HCT116 (cell line): Measurements from ENCODE around the gene NDUFS1. TPM values are rescaled to one million over a fixed set of nuclear protein-coding genes. Genes with fewer than 3 reads are reported as not detected.
"Not testable (repeated sequence)": the region's sequence is repeated elsewhere in the genome, so short reads cannot be mapped to it uniquely, and the experiment has no call there.

Source experiments
- ATAC-seq: fragments of 200-7000 bp; cut with Tn5 transposase; 2 replicates; pipeline ENCODE4 v1.9.1; 2020; ENCODE audit warnings: mild to moderate bottlenecking, moderate library complexity
- BruUV-seq: library from RNA; stranded (reverse); fragments of 400-500 nt; replicated peaks from 2 replicates; lab custom pipeline; 2021; lab: Mats Ljungman, UMichigan
- CTCF ChIA-PET: fragments of 300-600 bp; sonication (Branson Sonifier 250); formaldehyde crosslinking; loops from one replicate; lab custom pipeline; 2021; ENCODE audit warnings: antibody characterized with exemption; lab: Charles Lee
- POLR2A ChIA-PET: fragments of 300-600, 350-600 bp; sonication (Branson Sonifier 250); formaldehyde crosslinking; loops from one replicate; lab custom pipeline; 2021; ENCODE audit warnings: antibody characterized with exemption; lab: Charles Lee
- RAD21 ChIA-PET, 2 experiments: fragments of 300-600 bp; sonication (Branson Sonifier 250); formaldehyde crosslinking; loops; one replicate each; lab custom pipeline; 2023; ENCODE audit warnings: low total read pairs in 2 of 2; ENCODE audit not compliant: uncharacterized antibody in 2 of 2, unreplicated experiment in 2 of 2, low non-redundant PET in 1 of 2; lab: Charles Lee
- DNase-seq: peaks from one replicate; pipeline ENCODE4 v3.0.0-alpha.2; 2010; ENCODE audit warnings: low read depth, low spot score
- H2AFZ ChIP-seq: fragments of 200-600 bp; shearing (Covaris generic), sonication (generic); 2 replicates; pipeline ENCODE4 v1.6.1; 2017; ENCODE audit warnings: low read depth, mixed run types, mixed read lengths, antibody characterized with exemption, low read length; ENCODE audit not compliant: poor library complexity, severe bottlenecking
- H3K27ac ChIP-seq: 2 replicates; pipeline ENCODE4 v1.5.1; 2012; ENCODE audit warnings: low read depth, low read length
- H3K27me3 ChIP-seq: fragments of 200-600 bp; sonication (generic); 2 replicates; pipeline ENCODE4 v1.6.1; 2016; ENCODE audit warnings: mixed run types, low read length, mixed read lengths; ENCODE audit not compliant: insufficient read depth
- H3K36me3 ChIP-seq, 2 experiments: fragments of 200-500 bp in 1 of 2; fragments of 200-600 bp in 1 of 2; sonication (Bioruptor generic) in 1 of 2; sonication (generic) in 1 of 2; 2 replicates each; pipeline versions ENCODE4 v1.5.1 to v1.6.1; 2014 to 2016; ENCODE audit warnings: low read length in 2 of 2, inconsistent platforms in 1 of 2, mixed read lengths in 1 of 2, mixed run types in 1 of 2; ENCODE audit not compliant: insufficient read depth in 2 of 2, control insufficient read depth in 1 of 2
- H3K4me1 ChIP-seq, 2 experiments: fragments of 200-600 bp in 1 of 2; sonication (generic) in 1 of 2; 2 replicates each; pipeline versions ENCODE4 v1.5.1 to v1.6.1; 2012 to 2017; ENCODE audit warnings: low read length in 2 of 2, inconsistent platforms in 1 of 2, mild to moderate bottlenecking in 1 of 2, mixed read lengths in 1 of 2, mixed run types in 1 of 2, moderate library complexity in 1 of 2; ENCODE audit not compliant: insufficient read depth in 2 of 2, control insufficient read depth in 1 of 2
- H3K4me2 ChIP-seq: fragments of 200-600 bp; sonication (generic); 2 replicates; pipeline ENCODE4 v1.6.1; 2017; ENCODE audit warnings: mixed run types, low read length, mixed read lengths
- H3K4me3 ChIP-seq, 2 experiments: fragments of 200-600 bp in 1 of 2; sonication (generic) in 1 of 2; replicated peaks in 1 of 2; 2 replicates each; pipeline ENCODE4 v1.5.1; 2011 to 2016; ENCODE audit warnings: low read length in 2 of 2, control low read depth in 1 of 2, low read depth in 1 of 2, mild to moderate bottlenecking in 1 of 2, mixed read lengths in 1 of 2, mixed run types in 1 of 2
- H3K79me2 ChIP-seq: fragments of 200-600 bp; sonication (generic); 2 replicates; pipeline ENCODE4 v1.6.1; 2017; ENCODE audit warnings: mild to moderate bottlenecking, mixed run types, low read length, moderate library complexity, mixed read lengths; ENCODE audit not compliant: insufficient read depth
- H3K9ac ChIP-seq: fragments of 200-600 bp; sonication (generic); 2 replicates; pipeline ENCODE4 v1.6.1; 2016; ENCODE audit warnings: low read length, mixed read lengths
- H3K9me2 ChIP-seq: fragments of 200-600 bp; sonication (generic), shearing (Covaris generic); 2 replicates; pipeline ENCODE4 v1.6.1; 2017; ENCODE audit warnings: mixed run types, mild to moderate bottlenecking, moderate library complexity; ENCODE audit not compliant: insufficient read depth
- H3K9me3 ChIP-seq, 2 experiments: fragments of 200-500 bp in 1 of 2; fragments of 200-600 bp in 1 of 2; sonication (Bioruptor generic) in 1 of 2; sonication (generic) in 1 of 2; 2 replicates each; pipeline ENCODE4 v1.6.1; 2014 to 2017; ENCODE audit warnings: low read length in 2 of 2, mixed read lengths in 2 of 2, inconsistent platforms in 1 of 2, low read depth in 1 of 2, mild to moderate bottlenecking in 1 of 2, mixed run types in 1 of 2, moderate library complexity in 1 of 2; ENCODE audit not compliant: control insufficient read depth in 1 of 2, insufficient read depth in 1 of 2
- H4K20me1 ChIP-seq: fragments of 200-600 bp; sonication (generic), shearing (Covaris generic); 2 replicates; pipeline ENCODE4 v1.6.1; 2017; ENCODE audit warnings: mixed run types, mild to moderate bottlenecking, moderate library complexity; ENCODE audit not compliant: insufficient read depth
- JUND ChIP-seq: IDR thresholded peaks from 2 replicates; pipeline ENCODE4 v1.6.1; 2012
- POLR2AphosphoS5 ChIP-seq: IDR thresholded peaks from 2 replicates; pipeline ENCODE4 v1.6.1; 2011; ENCODE audit warnings: mild to moderate bottlenecking, low read depth, low read length, moderate library complexity
- intact Hi-C: fragments of 100-400 bp; cut with micrococcal nuclease; formaldehyde crosslinking; loops from 2 replicates; pipeline ENCODE4 v1.10.0; 2022
- total RNA-seq: library from RNA; stranded (reverse); gene quantifications from one replicate; pipeline ENCODE4 v1.2.1, GENCODE V29; 2021; ENCODE audit not compliant: unreplicated experiment

NDUFS1 gene
- total RNA-seq, 1 experiment from 2014 or later, result 86.6 TPM

DNA sequence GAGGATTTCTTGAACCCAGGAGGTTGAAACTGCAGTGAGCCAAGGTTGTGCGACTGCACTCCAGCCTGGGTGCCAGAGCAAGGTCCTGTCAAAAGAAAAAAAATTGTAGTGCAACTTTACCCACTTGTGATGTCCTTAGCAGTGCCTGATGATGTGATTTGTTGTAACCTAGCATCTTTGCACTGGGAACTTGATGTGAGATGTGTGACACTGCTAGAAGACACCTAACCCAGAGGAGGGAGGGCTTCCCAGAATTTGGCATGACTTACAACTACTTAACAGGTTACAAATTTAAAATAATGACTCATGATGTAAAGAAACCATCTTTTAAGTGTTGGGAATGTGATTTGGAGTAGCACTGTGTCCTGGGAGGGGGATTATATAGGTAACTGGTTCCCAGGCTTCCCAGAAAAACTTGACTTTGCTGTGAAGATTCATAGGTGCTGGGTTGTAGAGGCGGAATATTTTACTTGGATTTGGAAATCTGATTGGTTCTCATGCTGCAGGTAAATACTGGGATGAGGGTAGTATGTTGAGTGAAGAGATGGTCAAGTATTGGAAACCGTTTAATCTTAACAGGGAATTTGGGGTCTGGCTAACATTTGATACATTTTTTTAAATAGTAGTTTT is 4.1 kb upstream of the NDUFS1 start:
- Histone ChIP-seq H3K4me3 (no peak overlapping the region), H3K4me2 (no peak overlapping the region), H3K36me3 (peaks cover 17 to 29% of the 10 kb centered on the region in 2 experiments), H3K27me3 (no peaks in the 10 kb centered on the region), H2AFZ (no peak overlapping the region), H3K4me1 (peaks cover 5 to 13% of the 10 kb centered on the region in 2 experiments; a peak in 3 of 4 replicates), H3K79me2 (peaks cover 48% of the 10 kb centered on the region), H3K9ac (no peak overlapping the region), H4K20me1 (peaks cover 11% of the 10 kb centered on the region; the same call in 1 of the 2 replicates), H3K9me3 (no peaks in the 10 kb centered on the region), H3K9me2 (no peaks in the 10 kb centered on the region), H3K27ac (peak overlapping the region; percentile 0; the same call in 1 of the 2 replicates)
- DNase-seq (no peak), ATAC-seq (no peak)
- BruUV-seq, result no TSS peak
- CTCF ChIA-PET, result no interaction called here
- intact Hi-C loops, result loop anchor here (5.0 kb wide), 1 partner anchor 394 kb away; no protein-coding TSS in a partner anchor
- RAD21 ChIA-PET, result no interaction called here
- TF ChIP-seq POLR2AphosphoS5 (0 out of 2 replicates have a peak, but pooled peaks have one; percentile 27), JUND (no peak)
- POLR2A ChIA-PET, result no interaction called here

DNA sequence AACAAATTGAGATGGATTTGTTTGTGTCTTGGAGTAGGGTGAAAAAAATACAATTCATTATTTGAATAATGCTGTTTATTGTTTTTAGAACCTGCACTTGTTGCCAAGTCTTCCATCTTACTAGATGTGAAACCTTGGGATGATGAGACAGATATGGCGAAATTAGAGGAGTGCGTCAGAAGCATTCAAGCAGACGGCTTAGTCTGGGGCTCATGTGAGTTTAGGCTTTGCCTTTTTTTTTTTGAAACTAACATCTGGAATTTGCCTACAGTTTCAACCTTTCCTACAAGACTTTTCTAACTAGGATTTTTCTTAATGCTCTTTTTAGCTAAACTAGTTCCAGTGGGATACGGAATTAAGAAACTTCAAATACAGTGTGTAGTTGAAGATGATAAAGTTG is 3.2 kb upstream of the NDUFS1 start:
- POLR2A ChIA-PET, BruUV-seq, DNase-seq, CTCF ChIA-PET, H3K9me2 ChIP-seq, H3K27ac ChIP-seq, RAD21 ChIA-PET, H3K4me2 ChIP-seq, H3K4me3 ChIP-seq, H3K9me3 ChIP-seq, H3K27me3 ChIP-seq, H2AFZ ChIP-seq, H3K9ac ChIP-seq, ATAC-seq: not testable (repeated sequence)
- peaks cover 57% of the 10 kb centered on the region for H3K79me2 ChIP-seq
- peaks cover 8 to 17% of the 10 kb centered on the region in 2 experiments; a peak in 3 of 4 replicates for H3K4me1 ChIP-seq
- peaks cover 17 to 29% of the 10 kb centered on the region in 2 experiments for H3K36me3 ChIP-seq
- intact Hi-C loops, result loop anchor here (5.0 kb wide), 1 partner anchor 395 kb away; no protein-coding TSS in a partner anchor
- peaks cover 11% of the 10 kb centered on the region; the same call in 1 of the 2 replicates for H4K20me1 ChIP-seq
